GM19328 (cell line): Measurements from ENCODE around the gene RIOK3.
"Not testable (repeated sequence)": the region's sequence is repeated elsewhere in the genome, so short reads cannot be mapped to it uniquely, and the experiment has no call there.

ENCODE experiments used
- ATAC-seq: cut with Tn5 transposase; IDR thresholded peaks from one replicate; pipeline ENCODE4 v1.9.1; 2021; ENCODE audit warnings: mild to moderate bottlenecking, moderate library complexity; ENCODE audit not compliant: unreplicated experiment

The RIOK3 gene

GRCh38 chr18:23450022-23450421 is 3.1 kb upstream of the RIOK3 start:
- no peak for ATAC-seq

GRCh38 chr18:23451011-23451410 is 2.1 kb upstream of the RIOK3 start:
- no peak for ATAC-seq

GRCh38 chr18:23451491-23451890 is 1.6 kb upstream of the RIOK3 start:
- no peak for ATAC-seq

- ATAC-seq, result no peak
Observed at GRCh38 chr18:23452347-23452727, 750 bp upstream of the RIOK3 start.

DNA sequence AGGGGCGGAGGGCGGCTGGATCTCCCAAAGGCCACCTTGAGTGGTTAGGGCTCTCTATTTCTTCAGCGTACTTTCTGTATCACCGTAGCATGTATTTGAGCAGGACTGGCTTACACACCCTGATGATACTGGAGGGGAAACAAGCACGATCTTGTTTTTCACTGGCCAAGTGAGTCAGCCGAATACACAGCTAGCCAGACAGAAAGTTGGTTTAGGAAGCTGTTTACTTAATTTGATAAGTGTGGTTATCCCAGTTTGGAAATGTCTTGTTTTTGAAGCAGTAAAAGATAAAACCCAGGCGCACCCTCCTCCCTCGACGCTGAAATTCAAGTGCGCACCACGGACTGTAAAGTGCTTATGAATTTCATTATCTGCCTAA is 582 bp downstream of the RIOK3 start:
- ATAC-seq, result no peak

GRCh38 chr18:23456835-23457234 is 3.7 kb downstream of the RIOK3 start:
- no peak for ATAC-seq

DNA sequence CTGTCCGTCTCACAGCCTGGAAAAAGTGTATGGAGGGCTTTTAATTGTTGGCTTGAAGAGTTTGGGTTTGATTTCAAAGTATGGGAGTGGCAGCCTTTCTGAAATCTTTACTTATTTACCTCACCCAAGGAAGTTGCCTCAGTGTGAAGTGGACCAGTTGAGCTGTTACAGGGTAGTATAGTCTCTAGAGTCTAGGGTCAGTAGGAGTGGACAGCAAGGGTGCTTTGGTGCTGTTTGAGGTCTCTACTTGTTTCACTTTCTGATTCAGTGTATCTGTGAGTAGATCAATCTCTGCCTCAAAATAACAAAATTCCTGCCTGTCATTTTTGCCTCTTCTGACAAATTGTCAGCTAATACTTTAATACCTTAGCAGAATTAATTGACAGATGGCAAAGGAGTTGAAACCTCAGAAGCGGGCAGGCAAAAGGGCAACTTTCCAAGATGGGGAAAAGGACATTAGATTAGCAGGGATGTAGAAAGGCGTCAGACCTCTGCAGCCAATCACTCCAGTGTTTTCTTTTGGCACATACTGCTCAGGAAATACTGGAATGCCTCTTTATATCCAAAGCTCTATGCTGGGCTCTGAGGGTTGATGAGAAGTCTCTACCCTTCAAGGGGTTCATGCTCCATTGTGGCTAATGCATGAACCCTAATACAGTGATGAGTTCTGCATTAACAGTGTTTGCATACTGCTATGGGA is 5.9 kb downstream of the RIOK3 start:
- ATAC-seq, result no peak

- ATAC-seq, result no peak
Observed at GRCh38 chr18:23459530-23459921, 6.4 kb downstream of the RIOK3 start.

DNA sequence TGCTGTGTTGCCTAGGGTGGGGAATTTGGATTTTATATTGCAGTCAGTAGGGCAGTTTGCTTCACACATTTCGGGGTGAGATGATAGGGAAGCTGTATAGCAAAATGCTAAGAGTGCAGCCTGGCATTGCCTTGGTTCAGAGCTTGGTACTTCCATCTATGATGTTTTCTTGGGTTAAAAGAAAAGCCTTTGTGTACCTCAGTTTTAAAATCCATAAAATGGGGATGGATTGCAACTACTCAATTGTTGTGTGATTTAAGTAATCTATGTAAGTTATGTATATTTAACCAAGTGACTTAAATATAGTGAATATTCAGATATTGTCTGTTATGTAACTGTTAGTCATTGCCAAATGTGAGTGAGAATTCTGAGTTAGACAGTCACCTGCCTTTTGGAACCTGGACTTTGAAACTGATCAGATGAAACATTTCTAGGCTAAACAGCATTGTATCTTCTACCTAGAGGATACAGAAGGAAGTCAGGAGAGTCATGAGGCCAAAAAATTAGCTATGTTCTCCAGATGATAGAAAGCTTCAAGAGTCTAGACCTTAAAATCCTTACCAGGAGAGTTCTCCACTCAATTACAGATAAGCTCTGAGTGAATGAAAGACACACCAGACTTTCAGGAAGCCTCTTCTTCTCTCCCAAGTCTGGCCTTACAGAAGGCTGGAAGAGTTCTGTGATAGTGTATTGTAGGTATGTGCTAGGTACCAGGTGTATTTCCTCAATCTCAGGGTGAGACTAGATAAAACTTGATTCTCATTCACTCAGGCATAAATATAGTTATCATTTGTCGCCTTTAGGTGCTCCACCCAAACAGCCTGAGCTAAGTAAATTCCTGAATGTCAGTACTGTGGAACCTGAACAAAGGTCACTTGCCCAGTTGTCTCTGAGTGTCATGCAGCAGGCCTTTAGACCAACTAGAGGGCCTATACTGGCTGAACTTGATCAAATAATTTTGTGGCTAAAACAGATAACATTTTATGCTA is 7.5 kb downstream of the RIOK3 start:
- no peak for ATAC-seq

DNA sequence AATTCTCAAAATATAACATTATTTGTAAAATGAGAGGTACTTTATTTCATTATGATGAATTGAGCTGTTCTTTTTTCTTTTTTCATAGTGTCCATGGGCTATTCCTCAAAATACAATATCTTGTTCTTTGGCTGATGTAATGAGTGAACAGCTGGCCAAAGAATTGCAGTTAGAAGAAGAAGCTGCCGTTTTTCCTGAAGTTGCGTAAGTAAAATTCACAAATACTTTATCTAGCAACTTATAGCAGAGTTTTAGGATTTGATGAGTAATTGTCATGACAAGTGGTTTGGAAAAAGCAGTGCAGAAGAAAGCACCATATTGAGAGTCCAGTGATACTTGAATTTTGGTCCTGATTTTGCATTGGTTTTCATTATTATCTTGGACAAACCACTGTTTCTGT is 9.8 kb downstream of the RIOK3 start:
- ATAC-seq, result no peak

GRCh38 chr18:23468753-23469459 is 15.8 kb downstream of the RIOK3 start:
- ATAC-seq, result no peak

- ATAC-seq, result no peak
Observed at GRCh38 chr18:23470620-23471387, 17.7 kb downstream of the RIOK3 start.

- ATAC-seq, result no peak
Observed at GRCh38 chr18:23471486-23471885, 18.4 kb downstream of the RIOK3 start.

DNA sequence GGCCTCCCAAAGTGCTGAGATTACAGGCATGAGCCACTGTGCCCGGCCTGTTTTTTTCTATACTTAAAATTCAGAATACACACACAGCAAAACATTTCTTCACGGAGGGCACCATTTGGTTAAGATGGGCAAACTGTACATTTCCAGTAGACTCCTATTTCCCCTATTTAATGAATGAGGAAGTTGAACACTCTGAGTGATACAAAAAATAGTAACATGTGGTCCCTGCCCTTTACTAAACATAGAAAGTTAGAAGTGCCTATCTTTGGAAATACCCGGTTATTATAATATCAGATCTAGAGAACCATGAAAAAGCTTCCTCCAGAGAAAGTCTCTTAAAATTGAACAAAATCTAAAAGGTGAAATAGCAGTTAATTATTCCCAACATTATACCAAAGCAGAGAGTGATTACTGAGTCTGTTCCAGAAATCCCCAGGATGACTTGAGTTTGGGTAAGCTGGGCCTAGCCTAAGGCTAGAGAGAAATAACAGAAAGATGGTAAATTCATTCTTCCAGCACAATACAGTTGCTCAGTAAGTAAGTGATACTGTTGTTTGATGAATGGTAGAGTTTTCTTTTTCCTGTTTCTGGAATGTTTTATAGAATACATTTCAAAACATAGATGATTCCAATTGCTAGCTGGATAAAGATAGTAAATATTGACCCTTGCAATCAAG is 26.9 kb downstream of the RIOK3 start:
- ATAC-seq, result no peak

DNA sequence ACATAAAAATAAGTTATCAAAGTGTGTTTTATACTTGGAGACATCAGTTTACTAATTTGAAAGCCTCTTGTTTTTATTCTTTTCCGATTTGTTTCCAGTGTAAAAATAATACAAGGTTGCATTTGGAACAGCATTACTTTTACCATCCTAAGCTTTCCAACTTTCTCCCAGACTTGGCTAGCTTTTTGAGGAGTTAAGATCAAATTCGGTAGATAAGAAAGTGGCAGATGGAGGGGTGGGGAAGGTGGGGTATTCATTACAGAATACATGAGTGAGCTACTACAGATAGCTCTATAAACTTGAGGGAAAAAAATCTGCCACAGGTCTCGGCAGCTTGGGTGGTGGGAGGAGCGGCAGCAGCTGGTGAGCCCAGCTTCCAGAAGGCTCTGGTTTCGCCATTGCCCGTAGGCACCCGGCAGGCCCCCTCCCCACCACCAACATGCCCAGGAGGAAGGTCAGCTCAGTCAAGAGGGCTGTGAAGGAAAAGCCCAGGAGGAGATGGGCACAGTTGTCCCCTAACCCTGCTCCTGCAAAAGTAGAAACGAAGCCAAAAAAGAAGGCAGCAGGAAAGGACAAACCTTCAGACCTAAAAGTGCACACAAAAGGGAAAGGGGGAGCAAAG is 31.6 kb downstream of the RIOK3 start:
- ATAC-seq, result no peak

- no peak for ATAC-seq
Observed at GRCh38 chr18:23485386-23485785, 32.3 kb downstream of the RIOK3 start.

GRCh38 chr18:23487738-23488570 is 34.9 kb downstream of the RIOK3 start:
- no peak for ATAC-seq

- not testable (repeated sequence) for ATAC-seq
Observed at GRCh38 chr18:23489586-23489985, 36.5 kb downstream of the RIOK3 start.

DNA sequence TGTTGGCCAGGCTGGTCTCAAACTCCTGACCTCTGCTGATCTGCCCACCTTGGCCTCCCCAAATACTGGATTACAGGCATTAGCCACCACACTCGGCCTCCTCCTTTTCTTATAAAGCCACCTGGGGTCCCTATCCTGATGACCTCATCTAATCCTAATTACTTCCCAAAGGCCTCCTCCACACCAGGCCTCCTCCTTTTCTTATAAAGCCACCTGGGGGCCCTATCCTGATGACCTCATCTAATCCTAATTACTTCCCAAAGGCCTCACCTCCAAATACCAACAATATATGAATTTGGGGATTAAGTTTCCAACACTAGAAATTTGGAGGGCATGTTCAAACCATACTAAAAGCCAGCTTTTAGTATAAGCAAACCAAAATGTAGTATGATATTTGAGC is 40.6 kb downstream of the RIOK3 start:
- ATAC-seq, result no peak
